Breast epithelium (tissue), 3 donors: ENCODE data around the gene GRIA4.

ENCODE experiments used
- POLR2A ChIP-seq: fragments of 450-650 bp; IDR thresholded peaks from one replicate; pipeline ENCODE4 v1.6.1; 2016; ENCODE audit warnings: antibody characterized with exemption, mild to moderate bottlenecking, moderate library complexity
- POLR2AphosphoS5 ChIP-seq, 3 donors: sonication (generic); formaldehyde crosslinking; IDR thresholded peaks; one replicate each; pipeline ENCODE4 v1.6.1; 2017; ENCODE audit warnings: antibody characterized with exemption in 3 of 3

- no peak for TF ChIP-seq POLR2AphosphoS5 (IDR thresholded peaks at IDR 0.05)
- no peak for TF ChIP-seq POLR2A
Observed at GRCh38 chr11:105740164-105740903, 130.5 kb downstream of the GRIA4 start.
